ENCODE results near the gene SMAD3. TPM values are rescaled to one million over a fixed set of nuclear protein-coding genes. Genes with fewer than 3 reads are reported as not detected.

The SMAD3 gene
- total and polyA plus RNA-seq, 5 donors, result 9.9 to 40.5 (median 29.2) TPM

GRCh38 chr15:67210555-67211168 lies 145.3 kb downstream of the SMAD3 start:
- intact Hi-C loops (cut with DNase I), result no loop called here
- ATAC-seq, result no peak
- Histone ChIP-seq H3K9me3 (ENCODE audit: control insufficient read depth, low read length) (no peaks in the 10 kb centered on the region), H3K4me1 (ENCODE audit: control insufficient read depth, insufficient read depth, low read length) (no peaks in the 10 kb centered on the region), H3K27ac (ENCODE audit: low read length) (no peak overlapping the region), H3K4me3 (ENCODE audit: low read length) (no peak overlapping the region), H3K27me3 (ENCODE audit: control insufficient read depth, insufficient read depth) (no peaks in the 10 kb centered on the region)
- WGBS, result 94% methylated on average over 5 of the region's 5 CpGs
- no peak for DNase-seq

GRCh38 chr15:67212684-67213367 lies 147.4 kb downstream of the SMAD3 start:
- intact Hi-C loops (cut with DNase I), result no loop called here
- DNase-seq, result no peak
- Histone ChIP-seq H3K9me3 (ENCODE audit: control insufficient read depth, low read length) (no peaks in the 10 kb centered on the region), H3K27me3 (ENCODE audit: control insufficient read depth, insufficient read depth) (no peaks in the 10 kb centered on the region), H3K4me1 (ENCODE audit: control insufficient read depth, insufficient read depth, low read length) (no peaks in the 10 kb centered on the region), H3K4me3 (ENCODE audit: low read length) (no peak overlapping the region), H3K27ac (ENCODE audit: low read length) (no peak overlapping the region)
- ATAC-seq, result no peak
- 94% methylated on average over 4 of the region's 4 CpGs for WGBS

- DNase-seq (no peak), ATAC-seq (no peak)
- 87% methylated on average over 6 of the region's 6 CpGs for WGBS
- no peaks in the 10 kb centered on the region for H3K9me3 ChIP-seq (ENCODE audit: control insufficient read depth, low read length)
- H3K27ac ChIP-seq (ENCODE audit: low read length), result no peak overlapping the region
- no peak overlapping the region for H3K4me3 ChIP-seq (ENCODE audit: low read length)
- no peaks in the 10 kb centered on the region for H3K27me3 ChIP-seq (ENCODE audit: control insufficient read depth, insufficient read depth)
- intact Hi-C loops (cut with DNase I), result no loop called here
- no peaks in the 10 kb centered on the region for H3K4me1 ChIP-seq (ENCODE audit: control insufficient read depth, insufficient read depth, low read length)
Measured at GRCh38 chr15:67215102-67215501, 149.7 kb downstream of the SMAD3 start.

GRCh38 chr15:67216859-67217258 lies 151.5 kb downstream of the SMAD3 start:
- Histone ChIP-seq H3K27me3 (ENCODE audit: control insufficient read depth, insufficient read depth) (no peaks in the 10 kb centered on the region), H3K9me3 (ENCODE audit: control insufficient read depth, low read length) (no peaks in the 10 kb centered on the region), H3K4me3 (ENCODE audit: low read length) (no peak overlapping the region), H3K27ac (ENCODE audit: low read length) (no peak overlapping the region), H3K4me1 (ENCODE audit: control insufficient read depth, insufficient read depth, low read length) (no peaks in the 10 kb centered on the region)
- intact Hi-C loops (cut with DNase I), result no loop called here
- no peak for DNase-seq
- no peak for ATAC-seq

- Histone ChIP-seq H3K4me3 (ENCODE audit: low read length) (no peak overlapping the region), H3K9me3 (ENCODE audit: control insufficient read depth, low read length) (no peaks in the 10 kb centered on the region), H3K4me1 (ENCODE audit: control insufficient read depth, insufficient read depth, low read length) (no peaks in the 10 kb centered on the region), H3K27ac (ENCODE audit: low read length) (no peak overlapping the region), H3K27me3 (ENCODE audit: control insufficient read depth, insufficient read depth) (no peaks in the 10 kb centered on the region)
- DNase-seq (no peak), ATAC-seq (no peak)
- intact Hi-C loops (cut with DNase I), result no loop called here
Measured at GRCh38 chr15:67218428-67218827, 153.0 kb downstream of the SMAD3 start.

- H3K27me3 ChIP-seq (ENCODE audit: control insufficient read depth, insufficient read depth), result no peaks in the 10 kb centered on the region
- no peak overlapping the region for H3K27ac ChIP-seq (ENCODE audit: low read length)
- intact Hi-C loops (cut with DNase I), result no loop called here
- WGBS, result 98% methylated on average over 2 of the region's 2 CpGs
- DNase-seq, result no peak
- H3K4me1 ChIP-seq (ENCODE audit: control insufficient read depth, insufficient read depth, low read length), result no peaks in the 10 kb centered on the region
- no peak overlapping the region for H3K4me3 ChIP-seq (ENCODE audit: low read length)
- H3K9me3 ChIP-seq (ENCODE audit: control insufficient read depth, low read length), result no peaks in the 10 kb centered on the region
- ATAC-seq, result no peak
Measured at GRCh38 chr15:67219288-67219687, 153.9 kb downstream of the SMAD3 start.

GRCh38 chr15:67224889-67225288 lies 159.5 kb downstream of the SMAD3 start:
- WGBS, result 97% methylated on average over 3 of the region's 3 CpGs
- intact Hi-C loops (cut with DNase I), result no loop called here
- ATAC-seq, result no peak

GRCh38 chr15:67225336-67225735 lies 159.9 kb downstream of the SMAD3 start:
- intact Hi-C loops (cut with DNase I), result no loop called here
- WGBS, result 97% methylated on average over 2 of the region's 2 CpGs
- ATAC-seq, result no peak

More at GRCh38 chr15:67224889-67225288, 159.5 kb downstream of the SMAD3 start:
- no peak overlapping the region for H3K27ac ChIP-seq (ENCODE audit: low read length)
- H3K9me3 ChIP-seq (ENCODE audit: control insufficient read depth, low read length), result no peaks in the 10 kb centered on the region
- no peaks in the 10 kb centered on the region for H3K4me1 ChIP-seq (ENCODE audit: control insufficient read depth, insufficient read depth, low read length)
- no peaks in the 10 kb centered on the region for H3K27me3 ChIP-seq (ENCODE audit: control insufficient read depth, insufficient read depth)
- DNase-seq, result no peak
- no peak overlapping the region for H3K4me3 ChIP-seq (ENCODE audit: low read length)

GRCh38 chr15:67227431-67227830 lies 162.0 kb downstream of the SMAD3 start:
- H3K9me3 ChIP-seq (ENCODE audit: control insufficient read depth, low read length), result no peaks in the 10 kb centered on the region
- no peaks in the 10 kb centered on the region for H3K27me3 ChIP-seq (ENCODE audit: control insufficient read depth, insufficient read depth)
- no peaks in the 10 kb centered on the region for H3K4me1 ChIP-seq (ENCODE audit: control insufficient read depth, insufficient read depth, low read length)
- 93% methylated on average over 1 of the region's 1 CpG for WGBS
- H3K27ac ChIP-seq (ENCODE audit: low read length), result no peak overlapping the region
- ATAC-seq (no peak), DNase-seq (no peak)
- H3K4me3 ChIP-seq (ENCODE audit: low read length), result no peak overlapping the region
- intact Hi-C loops (cut with DNase I), result no loop called here

More at GRCh38 chr15:67225336-67225735, 159.9 kb downstream of the SMAD3 start:
- Histone ChIP-seq H3K4me1 (ENCODE audit: control insufficient read depth, insufficient read depth, low read length) (no peaks in the 10 kb centered on the region), H3K9me3 (ENCODE audit: control insufficient read depth, low read length) (no peaks in the 10 kb centered on the region), H3K27ac (ENCODE audit: low read length) (no peak overlapping the region), H3K27me3 (ENCODE audit: control insufficient read depth, insufficient read depth) (no peaks in the 10 kb centered on the region), H3K4me3 (ENCODE audit: low read length) (no peak overlapping the region)
- no peak for DNase-seq

GRCh38 chr15:67227846-67228245 lies 162.4 kb downstream of the SMAD3 start:
- ATAC-seq (no peak), DNase-seq (no peak)
- Histone ChIP-seq H3K27me3 (ENCODE audit: control insufficient read depth, insufficient read depth) (no peaks in the 10 kb centered on the region), H3K4me3 (ENCODE audit: low read length) (no peak overlapping the region), H3K27ac (ENCODE audit: low read length) (no peak overlapping the region), H3K4me1 (ENCODE audit: control insufficient read depth, insufficient read depth, low read length) (no peaks in the 10 kb centered on the region), H3K9me3 (ENCODE audit: control insufficient read depth, low read length) (no peaks in the 10 kb centered on the region)
- WGBS, result 95% methylated on average over 1 of the region's 1 CpG
- intact Hi-C loops (cut with DNase I), result no loop called here

GRCh38 chr15:67228286-67228685 lies 162.9 kb downstream of the SMAD3 start:
- intact Hi-C loops (cut with DNase I), result no loop called here
- no peak for ATAC-seq
- Histone ChIP-seq H3K9me3 (ENCODE audit: control insufficient read depth, low read length) (no peaks in the 10 kb centered on the region), H3K27me3 (ENCODE audit: control insufficient read depth, insufficient read depth) (no peaks in the 10 kb centered on the region), H3K4me1 (ENCODE audit: control insufficient read depth, insufficient read depth, low read length) (no peaks in the 10 kb centered on the region), H3K27ac (ENCODE audit: low read length) (no peak overlapping the region), H3K4me3 (ENCODE audit: low read length) (no peak overlapping the region)
- WGBS, result 69% methylated on average over 1 of the region's 1 CpG
- no peak for DNase-seq

Measured in right cardiac atrium (tissue), 5 donors.